Mucosa of rectum (tissue), 2 donors: ENCODE measurements around the gene RBL2.

Source experiments
- H3K27ac ChIP-seq, 2 donors: one replicate each; pipeline ENCODE4 v1.7.0; 2013; ENCODE audit warnings: inconsistent platforms in 2 of 2, low read depth in 2 of 2, low read length in 2 of 2
- H3K27me3 ChIP-seq, 2 donors: one replicate each; pipeline ENCODE4 v1.7.0; 2013; ENCODE audit warnings: low read length in 2 of 2; ENCODE audit not compliant: control insufficient read depth in 2 of 2, insufficient read depth in 2 of 2
- H3K36me3 ChIP-seq, 2 donors: one replicate each; pipeline ENCODE4 v1.7.0; 2013; ENCODE audit warnings: low read length in 2 of 2; ENCODE audit not compliant: control insufficient read depth in 2 of 2, insufficient read depth in 2 of 2
- H3K4me1 ChIP-seq, 2 donors: one replicate each; pipeline ENCODE4 v1.7.0; 2013; ENCODE audit warnings: low read length in 2 of 2, mild to moderate bottlenecking in 1 of 2; ENCODE audit not compliant: control insufficient read depth in 2 of 2, insufficient read depth in 2 of 2
- H3K4me3 ChIP-seq, 2 donors: one replicate each; pipeline ENCODE4 v1.7.0; 2013; ENCODE audit warnings: low read length in 2 of 2
- H3K9ac ChIP-seq, 2 donors: one replicate each; pipeline ENCODE4 v1.7.0; 2013; ENCODE audit warnings: low read length in 2 of 2, low read depth in 1 of 2, mild to moderate bottlenecking in 1 of 2
- H3K9me3 ChIP-seq, 2 donors: one replicate each; pipeline ENCODE4 v1.7.0; 2013; ENCODE audit warnings: low read length in 2 of 2; ENCODE audit not compliant: control insufficient read depth in 2 of 2
- donor health status: healthy.
- donor health status: Normal muscosa, but diverticular disease.

Gene RBL2

DNA sequence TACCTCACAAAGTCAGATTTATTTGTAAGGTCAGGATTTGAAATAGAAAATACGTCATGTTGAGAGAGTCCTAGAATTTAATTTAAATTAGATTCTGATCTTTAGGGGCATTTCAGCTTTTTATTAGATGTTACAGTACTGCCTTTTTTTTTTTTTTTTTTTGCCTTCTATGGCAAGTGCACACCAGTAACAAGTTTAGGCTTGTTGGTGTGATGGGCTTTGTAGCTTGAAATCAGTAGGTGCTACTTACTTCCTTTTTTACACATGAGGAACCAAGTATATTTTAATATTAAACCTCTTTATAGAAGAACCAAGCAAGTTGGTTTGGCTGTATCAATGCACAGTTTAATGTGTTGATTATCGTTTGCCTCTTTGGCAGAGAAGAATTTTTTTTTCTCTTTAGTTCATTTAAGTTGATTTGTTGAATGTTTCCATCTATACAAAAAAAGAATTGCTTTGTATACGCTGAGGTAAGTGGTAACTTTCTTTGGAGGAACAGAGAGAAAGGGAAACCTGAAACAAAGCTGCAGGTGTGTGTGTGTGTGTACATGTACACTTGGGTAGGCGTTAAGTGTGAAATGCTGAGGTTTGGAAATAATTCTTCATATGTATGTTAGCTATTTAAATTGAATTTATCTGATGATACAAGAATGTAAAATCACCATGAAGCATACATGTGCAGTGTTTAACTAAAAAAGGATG, 15.7 kb downstream of the RBL2 start:
- Histone ChIP-seq H3K9me3 (no peaks in the 10 kb centered on the region), H3K27me3 (no peaks in the 10 kb centered on the region), H3K27ac (no peak overlapping the region), H3K36me3 (peaks cover 31 to 48% of the 10 kb centered on the region in 2 donors), H3K4me1 (no peaks in the 10 kb centered on the region), H3K9ac (no peak overlapping the region), H3K4me3 (no peak overlapping the region)

- Histone ChIP-seq H3K27me3 (no peaks in the 10 kb centered on the region), H3K27ac (no peak overlapping the region), H3K9me3 (no peaks in the 10 kb centered on the region), H3K9ac (no peak overlapping the region), H3K36me3 (peaks cover 35 to 59% of the 10 kb centered on the region in 2 donors), H3K4me3 (no peak overlapping the region), H3K4me1 (no peaks in the 10 kb centered on the region)
These were observed 19.7 kb downstream of the RBL2 start for GRCh38 chr16:53453928-53454327.

GRCh38 chr16:53456625-53457024, 22.4 kb downstream of the RBL2 start:
- no peak overlapping the region for H3K9ac ChIP-seq
- H3K27me3 ChIP-seq, result no peaks in the 10 kb centered on the region
- H3K4me1 ChIP-seq, result no peaks in the 10 kb centered on the region
- H3K9me3 ChIP-seq, result no peaks in the 10 kb centered on the region
- H3K4me3 ChIP-seq, result no peak overlapping the region
- peak overlapping the region in 1 of 2 donors; percentile 57 for H3K27ac ChIP-seq
- H3K36me3 ChIP-seq, result peaks cover 48 to 72% of the 10 kb centered on the region in 2 donors

DNA sequence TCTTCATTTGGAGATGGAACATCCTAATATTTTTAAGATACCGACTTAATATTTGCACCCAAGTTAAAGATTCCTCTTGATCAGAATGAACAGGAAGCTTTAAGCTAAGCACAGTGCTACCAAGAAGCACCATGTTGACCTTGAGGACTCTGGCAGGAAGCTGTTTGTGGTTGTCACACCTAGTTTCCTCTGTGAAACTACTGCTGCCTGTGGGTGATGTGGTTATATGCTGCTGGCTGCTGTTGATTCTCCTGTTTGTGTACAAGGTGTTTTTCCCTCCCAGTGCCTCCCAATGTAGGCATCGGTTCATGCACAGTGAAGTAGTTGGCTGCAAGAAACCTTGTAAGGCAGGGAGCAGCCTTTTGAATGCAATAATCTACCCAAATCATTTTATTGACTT, 23.4 kb downstream of the RBL2 start:
- Histone ChIP-seq H3K9ac (no peak overlapping the region), H3K27me3 (no peaks in the 10 kb centered on the region), H3K4me1 (no peaks in the 10 kb centered on the region), H3K36me3 (peaks cover 56 to 70% of the 10 kb centered on the region in 2 donors), H3K4me3 (peak overlapping the region in 1 of 2 donors; percentile 38), H3K9me3 (no peaks in the 10 kb centered on the region), H3K27ac (peak overlapping the region in 1 of 2 donors; percentile 57)

GRCh38 chr16:53458635-53459034, 24.4 kb downstream of the RBL2 start:
- H3K36me3 ChIP-seq, result peaks cover 55 to 74% of the 10 kb centered on the region in 2 donors
- H3K4me3 ChIP-seq, result no peak overlapping the region
- H3K4me1 ChIP-seq, result no peaks in the 10 kb centered on the region
- H3K27me3 ChIP-seq, result no peaks in the 10 kb centered on the region
- no peak overlapping the region for H3K9ac ChIP-seq
- no peaks in the 10 kb centered on the region for H3K9me3 ChIP-seq
- no peak overlapping the region for H3K27ac ChIP-seq

GRCh38 chr16:53465606-53466280, 31.5 kb downstream of the RBL2 start:
- H3K4me1 ChIP-seq, result no peaks in the 10 kb centered on the region
- H3K36me3 ChIP-seq, result peaks cover 47 to 56% of the 10 kb centered on the region in 2 donors
- H3K27ac ChIP-seq, result no peak overlapping the region
- H3K9me3 ChIP-seq, result no peaks in the 10 kb centered on the region
- H3K9ac ChIP-seq, result no peak overlapping the region
- H3K27me3 ChIP-seq, result no peaks in the 10 kb centered on the region
- no peak overlapping the region for H3K4me3 ChIP-seq

DNA sequence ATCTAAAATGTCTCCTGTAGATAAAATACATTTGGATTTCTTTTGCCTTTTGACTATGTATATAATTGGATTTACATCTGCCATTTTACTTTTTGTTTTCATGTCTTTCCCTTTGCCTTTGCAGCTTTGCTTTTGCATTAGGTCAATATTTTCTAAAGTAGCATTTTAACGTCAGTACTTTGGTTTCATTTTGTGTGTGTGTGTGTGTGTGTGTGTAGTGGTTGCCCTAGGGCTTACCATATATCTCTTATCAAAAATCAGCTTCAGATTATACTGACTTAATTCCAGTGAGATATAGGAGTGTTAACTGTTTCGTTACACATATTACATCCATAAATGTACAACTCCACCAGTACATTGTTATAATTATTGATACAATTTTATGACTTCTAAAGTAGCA, 42.6 kb downstream of the RBL2 start:
- Histone ChIP-seq H3K4me3 (no peak overlapping the region), H3K9ac (no peak overlapping the region), H3K36me3 (peaks cover 34 to 50% of the 10 kb centered on the region in 2 donors), H3K27ac (no peak overlapping the region), H3K4me1 (no peaks in the 10 kb centered on the region), H3K27me3 (no peaks in the 10 kb centered on the region), H3K9me3 (no peaks in the 10 kb centered on the region)

DNA sequence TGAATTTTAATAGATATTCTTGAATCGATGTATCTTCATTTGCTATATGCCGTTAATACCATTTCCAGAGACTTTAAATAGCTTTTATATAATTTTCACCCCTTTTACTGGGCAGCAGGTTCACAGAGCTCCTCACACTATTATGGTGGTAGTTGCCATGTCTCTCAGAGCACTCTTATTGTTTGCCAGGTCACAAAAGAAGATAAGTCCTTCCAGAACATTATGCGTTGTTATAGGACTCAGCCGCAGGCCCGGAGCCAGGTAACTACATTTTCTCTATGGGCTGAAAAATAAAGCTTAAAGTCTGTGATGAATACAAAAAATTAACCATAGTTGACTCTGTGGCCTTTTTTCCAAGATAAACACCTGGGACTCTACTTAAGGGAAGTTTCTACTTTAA, 44.7 kb downstream of the RBL2 start:
- Histone ChIP-seq H3K9me3 (no peaks in the 10 kb centered on the region), H3K9ac (no peak overlapping the region), H3K4me1 (no peaks in the 10 kb centered on the region), H3K36me3 (peaks cover 41 to 54% of the 10 kb centered on the region in 2 donors), H3K27ac (no peak overlapping the region), H3K27me3 (no peaks in the 10 kb centered on the region), H3K4me3 (no peak overlapping the region)

DNA sequence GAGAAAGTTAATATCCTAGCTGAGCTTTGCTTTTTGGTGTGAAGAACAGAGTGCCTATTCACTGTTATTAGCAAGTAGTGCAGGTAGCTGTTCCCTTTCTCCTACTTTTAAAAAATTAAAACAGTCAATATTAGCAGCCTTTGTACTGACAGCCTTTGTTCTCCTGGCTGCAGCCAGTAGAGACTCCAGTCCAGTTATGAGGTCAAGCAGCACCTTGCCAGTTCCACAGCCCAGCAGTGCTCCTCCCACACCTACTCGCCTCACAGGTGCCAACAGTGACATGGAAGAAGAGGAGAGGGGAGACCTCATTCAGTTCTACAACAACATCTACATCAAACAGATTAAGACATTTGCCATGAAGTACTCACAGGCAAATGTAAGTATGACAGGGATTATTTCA, 46.1 kb downstream of the RBL2 start:
- H3K9ac ChIP-seq, result no peak overlapping the region
- H3K4me1 ChIP-seq, result no peaks in the 10 kb centered on the region
- H3K9me3 ChIP-seq, result no peaks in the 10 kb centered on the region
- no peaks in the 10 kb centered on the region for H3K27me3 ChIP-seq
- H3K36me3 ChIP-seq, result peaks cover 43 to 63% of the 10 kb centered on the region in 2 donors
- no peak overlapping the region for H3K27ac ChIP-seq
- no peak overlapping the region for H3K4me3 ChIP-seq

DNA sequence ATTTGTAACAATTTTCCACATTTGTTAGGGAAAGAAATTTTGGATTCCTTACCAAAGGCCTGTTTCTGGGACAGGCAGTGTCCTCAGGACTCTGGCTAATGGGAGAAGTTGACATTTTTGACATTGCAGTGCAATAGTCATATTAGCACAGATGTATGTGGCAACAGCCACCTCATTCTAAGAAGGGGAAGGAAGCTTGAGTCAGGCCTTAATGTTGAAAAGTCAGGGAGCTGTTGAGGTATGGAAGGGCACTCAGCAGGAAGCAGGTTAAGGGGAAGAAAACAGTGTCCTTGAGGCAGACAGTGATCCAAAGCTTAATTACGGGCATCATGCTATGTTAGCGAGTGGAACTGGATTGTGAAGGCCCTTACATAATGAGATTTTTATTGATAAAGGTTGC, 47.9 kb downstream of the RBL2 start:
- Histone ChIP-seq H3K27ac (no peak overlapping the region), H3K9ac (no peak overlapping the region), H3K9me3 (no peaks in the 10 kb centered on the region), H3K4me3 (no peak overlapping the region), H3K36me3 (peaks cover 53 to 70% of the 10 kb centered on the region in 2 donors), H3K4me1 (no peaks in the 10 kb centered on the region), H3K27me3 (no peaks in the 10 kb centered on the region)
